HG03442 (cell line): ENCODE results near the gene IRX3.
"Not testable (repeated sequence)": the region's sequence is repeated elsewhere in the genome, so short reads cannot be mapped to it uniquely, and the experiment has no call there.

ENCODE experiments used
- ATAC-seq: cut with Tn5 transposase; IDR thresholded peaks from one replicate; pipeline ENCODE4 v1.9.1; 2021; ENCODE audit warnings: mild to moderate bottlenecking, moderate library complexity; ENCODE audit not compliant: unreplicated experiment

IRX3 gene

GRCh38 chr16:54277845-54278703 is 8.5 kb downstream of the IRX3 start:
- ATAC-seq, result no peak

- no peak for ATAC-seq
These were observed 10.6 kb downstream of the IRX3 start for GRCh38 chr16:54275956-54276355.

GRCh38 chr16:54273566-54273965 is 13.0 kb downstream of the IRX3 start:
- ATAC-seq, result no peak

GRCh38 chr16:54270711-54271110 is 15.9 kb downstream of the IRX3 start:
- no peak for ATAC-seq

- no peak for ATAC-seq
These were observed 17.1 kb downstream of the IRX3 start for GRCh38 chr16:54269461-54269860.

- no peak for ATAC-seq
These were observed 17.8 kb downstream of the IRX3 start for GRCh38 chr16:54268766-54269165.

- ATAC-seq, result no peak
These were observed 18.2 kb downstream of the IRX3 start for GRCh38 chr16:54268340-54268739.

GRCh38 chr16:54266363-54266955 is 20.1 kb downstream of the IRX3 start:
- ATAC-seq, result no peak

GRCh38 chr16:54265575-54266107 is 20.9 kb downstream of the IRX3 start:
- ATAC-seq, result no peak

- no peak for ATAC-seq
These were observed 33.5 kb downstream of the IRX3 start for GRCh38 chr16:54253118-54253517.

GRCh38 chr16:54248863-54249710 is 37.5 kb downstream of the IRX3 start:
- no peak for ATAC-seq

GRCh38 chr16:54247705-54248104 is 38.9 kb downstream of the IRX3 start:
- ATAC-seq, result not testable (repeated sequence)

- ATAC-seq, result no peak
These were observed 40.1 kb downstream of the IRX3 start for GRCh38 chr16:54246454-54246821.

GRCh38 chr16:54245788-54246453 is 40.7 kb downstream of the IRX3 start:
- no peak for ATAC-seq

- no peak for ATAC-seq
These were observed 42.3 kb downstream of the IRX3 start for GRCh38 chr16:54244061-54244886.

GRCh38 chr16:54243202-54243601 is 43.4 kb downstream of the IRX3 start:
- ATAC-seq, result no peak

GRCh38 chr16:54242199-54242598 is 44.4 kb downstream of the IRX3 start:
- ATAC-seq, result no peak

GRCh38 chr16:54241525-54241924 is 45.1 kb downstream of the IRX3 start:
- ATAC-seq, result no peak

GRCh38 chr16:54240271-54241129 is 46.1 kb downstream of the IRX3 start:
- ATAC-seq, result no peak
